GM18502 (cell line): ENCODE results near the gene CHML.

ENCODE experiments used
- ATAC-seq: cut with Tn5 transposase; IDR thresholded peaks from one replicate; pipeline ENCODE4 v1.9.1; 2021; ENCODE audit warnings: mild to moderate bottlenecking; ENCODE audit not compliant: unreplicated experiment, poor library complexity

CHML gene

DNA sequence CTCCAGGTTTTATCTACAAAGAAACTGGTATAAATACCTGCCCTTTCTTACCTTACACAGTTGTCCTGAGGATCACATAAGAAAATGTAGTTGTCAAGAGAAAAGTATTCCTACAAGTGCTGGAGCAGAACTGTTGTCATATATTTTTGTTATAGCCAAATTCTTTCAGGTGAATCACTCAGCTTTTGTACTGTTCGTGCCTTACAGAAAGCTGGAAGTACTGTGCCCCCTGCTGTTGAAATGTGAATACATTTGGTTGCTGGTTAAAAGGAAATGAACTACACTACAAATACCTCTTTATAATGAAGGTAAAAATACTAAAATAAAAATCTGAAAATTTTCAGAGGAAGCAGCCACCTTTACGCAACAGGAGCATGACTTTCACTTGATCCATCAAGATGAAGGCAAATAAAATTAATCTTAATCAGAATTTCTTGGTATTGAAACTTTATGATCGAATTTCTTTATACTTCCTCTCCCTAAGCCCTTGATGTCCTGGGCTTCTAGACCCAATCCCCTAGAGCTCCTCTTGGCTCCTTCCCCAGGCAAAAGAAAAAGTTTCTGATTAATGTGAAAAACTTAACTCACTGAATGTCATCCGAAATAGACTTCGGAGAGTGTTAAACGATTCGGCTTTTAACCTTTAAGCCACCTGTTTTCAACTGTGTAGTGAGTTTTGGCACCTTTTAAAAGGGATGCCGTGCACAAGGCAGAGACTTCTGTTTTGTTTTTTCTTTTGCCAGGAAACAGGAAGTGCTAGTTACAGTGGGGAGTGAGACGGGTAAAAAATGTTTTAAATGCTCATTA, 12.5 kb downstream of the CHML start:
- peak; percentile 85 for ATAC-seq

DNA sequence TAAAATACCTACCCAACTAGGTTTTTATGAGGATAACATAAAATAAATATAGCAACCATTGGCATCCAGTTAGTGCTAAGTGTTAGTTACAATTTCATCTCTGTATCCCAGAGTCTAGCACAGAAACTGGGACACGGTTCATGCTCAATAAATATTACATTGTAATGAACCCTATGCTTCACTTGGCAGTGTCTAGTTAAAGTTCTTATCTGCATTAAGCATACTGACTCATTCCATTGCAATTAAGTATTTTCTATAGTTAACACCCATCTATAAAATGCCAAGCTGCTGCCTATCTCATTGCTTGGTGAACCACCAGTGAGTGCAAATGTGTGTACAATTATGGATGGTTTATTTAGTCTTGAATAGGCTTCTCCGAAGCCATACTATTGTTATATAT, 15.2 kb downstream of the CHML start:
- ATAC-seq = no peak

DNA sequence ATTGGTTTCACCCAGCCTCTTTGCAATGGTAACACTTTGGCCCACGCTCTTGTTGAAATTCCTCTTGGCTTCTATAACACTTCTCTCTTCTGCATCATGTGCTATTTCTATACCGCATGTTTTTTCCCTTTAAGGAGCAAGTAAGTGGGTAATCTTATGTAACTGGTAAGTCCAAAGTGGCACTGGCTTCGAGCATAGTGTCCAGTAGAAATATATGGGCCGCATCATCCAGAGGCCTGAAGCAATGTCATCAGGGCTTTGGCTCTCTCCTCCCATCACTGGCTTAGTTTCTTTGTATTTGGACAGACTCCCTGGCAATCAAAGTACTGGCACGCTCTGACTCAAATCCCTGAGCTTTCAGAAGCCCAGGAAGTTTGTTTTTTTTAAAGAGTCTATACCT, 17.5 kb downstream of the CHML start:
- no peak for ATAC-seq

DNA sequence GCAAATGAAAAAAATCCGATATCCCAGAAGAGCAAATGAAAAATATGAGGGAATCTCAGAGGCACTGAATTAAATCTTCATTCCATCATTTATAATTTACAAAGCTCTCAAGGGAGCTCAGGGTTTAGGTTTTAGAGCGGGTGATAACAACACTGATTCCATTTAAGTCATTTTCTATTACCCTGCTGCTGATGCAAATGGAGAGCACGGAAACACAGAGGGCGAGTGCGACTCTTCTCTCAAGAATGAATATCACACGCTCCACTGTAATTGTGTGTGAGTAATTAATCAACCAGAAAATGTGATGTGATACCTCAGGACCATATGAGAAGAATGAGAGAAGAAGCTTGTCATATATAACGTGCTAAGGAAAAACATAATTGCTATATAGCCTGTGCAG, 22.7 kb downstream of the CHML start:
- no peak for ATAC-seq

DNA sequence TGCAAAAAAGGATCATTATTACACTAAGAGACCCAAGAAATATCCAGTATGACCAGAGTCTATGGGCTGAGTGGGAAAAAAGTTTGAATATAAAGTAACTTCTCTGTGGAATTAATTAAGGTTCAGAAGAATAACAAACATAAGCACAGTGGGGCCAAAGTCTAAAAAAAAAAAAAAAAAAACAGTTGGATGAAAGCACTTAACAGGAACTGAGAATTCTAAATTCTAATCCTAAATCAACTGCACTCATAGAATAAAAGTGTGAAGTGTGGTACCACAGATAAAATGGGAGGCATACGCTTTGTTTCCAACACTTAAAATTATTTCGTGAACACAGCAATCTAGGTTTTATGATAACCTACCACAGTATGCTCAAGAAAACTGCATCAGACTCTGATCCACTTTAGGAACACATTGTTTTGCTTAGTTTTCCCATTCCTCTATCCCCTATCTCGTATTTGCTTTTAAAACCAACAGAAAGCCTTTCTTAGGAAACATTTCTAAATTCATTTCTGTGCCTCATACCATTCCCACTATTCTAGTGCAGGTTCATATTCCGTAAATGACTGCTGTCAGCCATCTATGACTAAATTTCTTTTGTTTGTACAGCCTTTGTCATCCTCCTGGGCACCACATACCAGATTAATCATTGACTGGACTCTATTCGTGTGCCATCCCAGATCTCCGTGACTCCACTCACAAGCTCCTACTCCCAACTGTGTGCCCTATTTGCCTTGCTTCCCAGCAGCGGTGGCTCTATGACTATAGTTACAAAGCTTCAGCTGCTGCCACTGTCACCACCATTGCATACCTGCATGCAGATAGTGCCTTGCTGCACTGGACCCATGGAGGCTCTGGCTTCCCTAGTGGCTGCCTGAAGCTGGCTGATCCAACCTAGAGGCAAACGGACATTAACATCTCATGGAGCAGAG, 24.9 kb downstream of the CHML start:
- no peak for ATAC-seq

DNA sequence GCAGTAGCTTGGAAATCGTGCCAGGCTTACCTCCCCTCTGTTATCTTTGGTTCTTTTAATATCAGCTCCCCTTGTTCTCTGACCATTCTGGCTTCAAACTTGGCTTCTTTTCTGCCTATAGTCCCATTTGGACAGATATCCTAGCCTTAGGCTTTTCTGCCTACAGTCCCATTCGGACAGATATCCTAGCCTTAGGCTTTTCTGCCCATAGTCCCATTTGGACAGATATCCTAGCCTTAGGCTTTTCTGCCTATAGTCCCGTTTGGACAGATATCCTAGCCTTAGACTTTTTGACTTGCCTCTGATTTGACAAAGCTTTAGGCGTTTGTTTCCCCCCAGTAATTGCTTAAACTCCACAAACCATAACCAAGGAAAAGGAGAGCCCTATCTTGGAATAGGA, 25.6 kb downstream of the CHML start:
- no peak for ATAC-seq

DNA sequence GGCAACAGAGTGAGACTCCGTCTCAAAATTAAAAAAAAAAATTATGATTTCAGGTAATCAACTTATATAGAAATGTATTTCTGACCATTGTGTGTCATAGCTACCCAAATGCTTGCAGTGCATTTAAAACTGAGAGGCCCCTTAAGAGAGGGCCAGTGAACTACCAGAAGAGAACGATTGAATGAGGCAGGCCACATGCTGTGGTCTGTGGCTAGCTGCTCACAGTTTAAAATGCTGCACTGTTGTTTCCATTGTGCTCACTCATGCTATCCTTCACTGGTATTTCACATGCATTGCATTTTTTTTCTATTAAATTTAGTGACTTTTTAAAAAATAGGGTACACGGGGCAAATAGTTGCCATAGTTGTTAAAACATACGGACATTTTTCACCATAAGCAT, 26.0 kb downstream of the CHML start:
- ATAC-seq = no peak

DNA sequence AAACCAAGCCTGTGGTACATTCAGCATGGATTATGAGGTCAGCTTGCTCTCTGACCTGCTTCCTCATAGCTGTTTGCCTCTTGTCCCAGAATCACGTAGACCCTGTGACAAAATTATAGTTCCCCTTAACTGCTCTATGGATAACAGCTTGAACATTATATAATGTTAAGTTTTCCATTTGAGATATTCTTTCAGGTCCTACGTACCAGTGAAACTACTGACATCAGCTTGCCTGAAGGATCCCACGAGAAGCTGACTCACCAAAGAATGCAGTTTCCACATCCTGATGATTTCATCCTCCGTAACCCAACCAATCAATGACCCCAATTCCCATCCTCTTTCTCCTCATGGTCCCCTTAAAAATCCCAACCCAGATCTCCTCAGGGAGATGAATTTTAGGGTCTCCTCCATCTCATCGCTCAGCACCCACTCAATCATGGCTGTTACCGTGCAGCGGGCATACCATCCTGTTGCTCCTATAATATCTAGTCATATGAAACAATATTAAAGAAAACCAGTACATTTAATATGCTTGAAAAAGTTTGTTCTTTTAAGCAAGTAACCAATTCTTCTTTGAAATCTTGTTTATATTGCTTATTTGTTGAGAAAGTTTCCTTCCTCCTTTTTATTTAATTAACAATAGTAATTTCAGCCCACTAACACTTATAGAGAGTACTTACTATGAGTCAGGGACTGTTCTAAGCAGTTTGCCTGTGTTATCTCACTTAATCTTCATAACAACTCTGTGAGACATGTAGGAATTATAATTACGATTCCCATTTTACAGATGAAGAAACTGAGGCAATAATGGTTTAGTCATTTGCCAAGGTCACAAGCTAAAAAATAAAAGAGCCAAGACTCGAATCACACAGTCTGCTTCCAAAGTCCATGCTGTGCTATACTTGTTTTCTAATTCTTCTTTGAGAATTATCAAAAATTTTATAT, 27.4 kb downstream of the CHML start:
- ATAC-seq = no peak

DNA sequence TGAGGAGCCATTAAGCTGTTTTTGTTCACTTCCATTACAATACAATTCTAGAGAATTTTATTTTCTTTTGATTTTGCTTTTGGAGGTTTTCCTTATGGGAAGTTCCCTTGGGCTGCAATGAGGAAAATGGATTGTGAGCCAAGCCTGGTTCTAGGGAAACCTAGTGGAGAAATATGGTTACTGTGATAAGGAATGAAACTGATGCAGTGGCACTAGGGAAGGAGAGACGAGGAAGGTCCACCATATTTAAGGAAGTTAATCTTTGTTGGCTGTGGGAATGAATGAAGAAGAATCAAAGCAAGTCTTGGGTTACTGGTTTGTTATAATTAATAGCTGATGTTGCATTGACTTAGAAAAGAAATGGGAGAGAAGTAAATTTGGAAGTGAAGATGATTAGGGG, 28.4 kb downstream of the CHML start:
- no peak for ATAC-seq

DNA sequence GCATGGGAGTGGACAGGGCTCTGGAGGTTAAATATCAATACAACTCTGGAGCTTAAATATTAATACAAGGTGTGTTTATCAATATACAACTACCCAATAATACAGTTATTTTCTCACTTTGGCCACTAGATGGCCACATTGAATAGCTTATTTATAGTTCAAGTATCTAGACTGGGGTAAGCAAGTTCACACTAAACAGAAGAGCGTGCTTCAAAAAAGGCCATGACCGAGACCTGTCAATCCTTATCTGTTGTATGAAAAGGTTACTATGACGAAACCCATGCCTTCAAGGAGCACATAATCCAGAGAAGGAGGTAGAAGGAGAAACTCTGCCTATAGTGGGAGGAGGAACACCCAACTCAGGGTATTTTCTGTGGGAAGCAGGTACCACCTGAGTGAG, 29.1 kb downstream of the CHML start:
- ATAC-seq = peak; percentile 89

DNA sequence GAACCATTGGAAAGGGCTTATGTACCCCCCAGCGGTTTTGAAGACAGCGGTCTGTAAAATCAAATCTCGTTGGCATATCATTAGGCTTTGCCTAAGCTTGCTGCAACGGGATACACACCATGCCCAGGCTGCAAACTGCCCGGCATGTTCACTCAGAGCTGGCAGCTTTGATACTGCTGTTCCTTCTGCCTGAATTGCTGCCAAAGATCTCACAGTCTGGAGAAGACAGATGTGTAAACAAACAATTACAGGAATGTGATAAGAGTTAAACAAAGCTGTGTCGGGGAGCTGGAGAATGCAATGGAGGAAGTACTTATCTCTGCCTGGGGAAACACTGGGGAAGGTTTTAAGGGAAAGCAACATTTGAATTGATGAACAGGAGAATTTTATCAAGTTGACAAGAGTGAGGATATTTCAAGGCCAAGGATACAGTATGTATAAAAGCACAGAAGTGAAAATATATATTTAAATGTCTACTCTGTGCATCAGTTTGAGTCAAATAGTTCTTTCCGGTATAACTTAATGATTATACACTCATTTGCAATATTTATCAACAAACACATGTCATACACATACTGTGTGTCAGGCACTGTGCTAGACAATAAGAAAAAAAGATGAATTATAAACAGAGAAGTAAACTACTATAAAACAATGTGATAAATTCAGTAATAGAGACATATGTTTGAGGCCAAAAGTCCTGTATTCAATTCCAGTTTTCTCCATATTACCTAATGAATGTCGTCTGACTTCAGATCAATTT, 29.9 kb downstream of the CHML start:
- no peak for ATAC-seq

DNA sequence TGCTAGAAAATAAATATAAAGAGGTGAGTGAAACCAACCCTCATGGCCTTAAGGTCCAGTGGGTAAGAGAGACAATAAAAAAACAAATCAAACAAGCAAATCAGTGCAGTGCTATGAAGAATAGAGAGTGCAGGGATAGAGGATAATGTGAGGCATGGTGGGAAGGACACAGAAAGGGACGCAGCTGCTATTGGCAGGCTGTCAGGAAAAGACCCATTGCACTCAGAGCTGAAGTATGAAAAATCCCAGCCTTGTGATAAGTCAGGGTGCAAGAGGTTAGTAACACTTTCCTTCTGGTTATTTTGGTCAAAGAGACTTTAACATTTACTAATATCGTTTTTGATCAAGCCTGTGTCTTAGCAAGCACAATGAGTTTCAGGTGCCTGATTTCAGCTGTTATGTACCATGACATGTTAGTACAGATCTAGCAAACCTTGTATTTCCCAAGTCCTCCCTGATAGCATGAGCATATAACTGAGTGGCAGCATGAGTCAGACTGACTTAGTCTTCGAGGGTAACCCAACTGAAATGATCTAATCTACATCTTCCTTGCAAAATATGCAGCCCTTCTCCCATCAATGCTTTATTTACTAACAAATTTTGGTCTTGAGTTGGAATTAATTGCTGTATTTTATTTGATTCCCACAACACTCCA, 31.7 kb downstream of the CHML start:
- peak; percentile 29 for ATAC-seq

DNA sequence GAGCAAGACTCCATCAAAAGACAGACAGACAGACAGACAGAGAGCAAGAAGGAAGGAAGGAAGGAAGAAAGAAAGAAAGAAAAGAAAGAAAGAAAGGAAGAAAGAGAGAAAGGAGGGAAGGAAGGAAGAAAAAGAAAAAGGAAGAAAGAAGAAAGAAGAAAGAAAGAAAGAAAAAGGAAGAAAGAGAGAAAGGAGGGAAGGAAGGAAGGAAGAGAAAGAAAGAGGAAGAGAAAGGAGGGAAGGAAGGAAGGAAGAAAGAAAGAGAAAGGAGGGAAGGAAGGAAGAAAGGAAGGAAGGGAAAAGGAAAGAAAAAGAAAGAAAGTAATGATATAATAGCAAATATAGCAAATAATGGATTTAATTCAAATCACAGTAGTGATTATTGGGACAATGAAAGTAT, 32.7 kb downstream of the CHML start:
- ATAC-seq = no peak

DNA sequence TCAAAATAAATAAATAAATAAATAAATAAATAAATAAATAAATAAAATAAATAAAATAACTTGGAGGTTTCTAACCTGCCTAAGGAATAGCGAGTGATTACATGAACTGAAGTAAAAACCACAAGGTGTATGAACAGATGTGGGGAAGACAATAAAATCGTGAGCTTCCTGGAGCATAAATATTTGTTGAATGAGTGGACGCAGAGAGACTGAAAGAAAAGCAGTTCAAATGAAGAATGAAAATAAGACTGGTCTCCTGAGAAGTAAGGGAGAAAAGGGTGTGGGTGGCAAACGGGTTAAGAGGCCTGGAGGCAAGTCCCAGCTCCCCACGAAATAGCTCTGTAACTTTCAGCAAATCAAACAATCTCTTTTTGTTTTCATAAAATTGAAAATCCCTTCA, 33.6 kb downstream of the CHML start:
- no peak for ATAC-seq

DNA sequence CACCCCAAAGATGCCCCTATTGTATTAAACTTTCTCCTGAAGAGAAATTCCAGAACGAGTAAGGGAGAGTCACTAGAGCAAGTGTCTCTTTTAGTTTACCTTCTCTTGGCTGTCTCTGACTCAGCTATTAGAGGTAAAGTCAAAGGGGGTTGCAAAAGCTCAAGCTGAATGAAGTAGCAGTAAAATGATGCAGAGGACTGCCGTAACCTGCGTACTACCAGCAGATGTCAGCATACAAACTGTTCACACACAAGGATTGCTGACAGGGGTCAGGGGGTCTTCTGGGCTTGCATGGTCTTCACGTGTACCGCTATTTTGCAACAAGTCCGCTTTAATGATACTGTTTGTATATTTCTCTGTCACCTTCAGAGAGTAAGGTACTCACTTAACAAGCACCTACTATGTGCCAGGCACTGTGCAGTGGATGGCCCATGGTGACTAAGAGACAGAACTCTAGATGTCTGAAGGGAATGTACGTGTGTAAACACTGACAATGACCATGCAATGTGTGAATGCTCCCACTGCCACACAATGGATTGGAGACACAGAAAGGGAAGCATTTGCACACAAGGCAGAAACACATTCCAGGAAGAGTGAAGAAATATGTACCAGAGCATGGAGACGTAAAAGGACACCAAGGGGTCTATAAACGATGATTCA, 34.9 kb downstream of the CHML start:
- no peak for ATAC-seq

DNA sequence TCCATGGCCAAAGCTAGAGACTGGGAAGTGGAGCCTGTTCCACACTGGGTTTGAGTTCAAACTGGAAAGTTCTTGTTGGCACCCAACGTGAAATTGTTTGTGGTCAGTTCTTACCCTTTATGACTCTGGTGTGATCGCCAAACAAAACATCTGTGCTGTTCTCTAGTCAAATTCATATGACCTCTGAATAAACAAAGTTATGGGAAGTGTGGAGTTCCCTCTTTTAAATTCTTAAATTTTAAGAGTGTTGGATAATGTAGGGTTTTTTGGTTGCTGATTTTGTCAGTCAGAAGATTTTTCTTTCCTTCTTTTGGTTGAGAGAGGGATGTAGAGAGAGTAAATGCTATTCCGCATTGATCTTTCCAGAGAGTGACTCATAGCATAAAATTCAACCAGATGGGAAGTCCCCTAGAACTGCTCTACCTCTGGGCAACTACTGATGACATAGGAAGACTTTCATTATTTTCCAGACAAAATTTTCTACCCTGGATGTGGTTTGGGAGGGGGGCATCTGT, 36.4 kb downstream of the CHML start:
- ATAC-seq = no peak

DNA sequence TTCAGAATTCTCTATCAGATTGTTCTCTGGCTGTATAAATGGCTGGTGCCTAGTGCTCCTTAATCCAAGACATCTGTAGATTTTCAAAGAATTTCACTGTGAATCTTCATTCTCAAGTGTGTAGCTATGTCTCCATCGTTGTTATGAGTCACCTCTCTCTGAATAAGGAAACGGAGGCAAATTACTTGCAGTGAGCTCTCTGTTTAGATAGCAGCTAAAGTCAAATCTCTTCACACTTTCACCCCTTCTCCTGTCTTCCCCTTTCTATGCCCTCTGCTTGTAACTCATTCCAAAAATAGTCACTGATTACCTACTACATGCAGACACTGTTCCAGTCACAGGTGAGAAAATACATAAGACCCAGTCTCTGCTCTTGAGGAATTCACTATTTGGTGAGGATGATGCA, 39.7 kb downstream of the CHML start:
- ATAC-seq = peak; percentile 89

DNA sequence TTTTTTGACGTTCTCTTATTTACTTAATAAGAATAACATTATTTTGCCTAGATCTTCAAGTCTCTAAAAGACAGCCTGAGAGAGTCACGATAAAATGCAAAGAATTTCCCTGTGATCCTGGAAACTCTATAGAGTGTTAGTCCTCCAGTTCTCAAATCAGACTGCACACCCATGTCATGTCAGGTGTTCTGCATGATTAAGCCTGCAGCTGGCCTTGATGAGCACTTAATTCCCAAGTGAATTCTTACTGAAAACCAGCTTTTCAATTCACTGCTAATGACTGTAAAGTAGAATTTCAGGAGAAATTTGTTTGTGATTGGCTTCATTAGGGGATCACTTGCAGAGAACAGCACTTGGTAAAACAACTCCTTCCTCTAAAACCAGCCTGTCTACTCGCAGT, 41.9 kb downstream of the CHML start:
- peak; percentile 30 for ATAC-seq
